HG03354 (cell line): ENCODE measurements around the gene RNF17.

ENCODE experiments used
- ATAC-seq: cut with Tn5 transposase; IDR thresholded peaks from one replicate; pipeline ENCODE4 v1.9.1; 2021; ENCODE audit warnings: mild to moderate bottlenecking; ENCODE audit not compliant: unreplicated experiment, poor library complexity, severe bottlenecking

RNF17 gene, protein sequence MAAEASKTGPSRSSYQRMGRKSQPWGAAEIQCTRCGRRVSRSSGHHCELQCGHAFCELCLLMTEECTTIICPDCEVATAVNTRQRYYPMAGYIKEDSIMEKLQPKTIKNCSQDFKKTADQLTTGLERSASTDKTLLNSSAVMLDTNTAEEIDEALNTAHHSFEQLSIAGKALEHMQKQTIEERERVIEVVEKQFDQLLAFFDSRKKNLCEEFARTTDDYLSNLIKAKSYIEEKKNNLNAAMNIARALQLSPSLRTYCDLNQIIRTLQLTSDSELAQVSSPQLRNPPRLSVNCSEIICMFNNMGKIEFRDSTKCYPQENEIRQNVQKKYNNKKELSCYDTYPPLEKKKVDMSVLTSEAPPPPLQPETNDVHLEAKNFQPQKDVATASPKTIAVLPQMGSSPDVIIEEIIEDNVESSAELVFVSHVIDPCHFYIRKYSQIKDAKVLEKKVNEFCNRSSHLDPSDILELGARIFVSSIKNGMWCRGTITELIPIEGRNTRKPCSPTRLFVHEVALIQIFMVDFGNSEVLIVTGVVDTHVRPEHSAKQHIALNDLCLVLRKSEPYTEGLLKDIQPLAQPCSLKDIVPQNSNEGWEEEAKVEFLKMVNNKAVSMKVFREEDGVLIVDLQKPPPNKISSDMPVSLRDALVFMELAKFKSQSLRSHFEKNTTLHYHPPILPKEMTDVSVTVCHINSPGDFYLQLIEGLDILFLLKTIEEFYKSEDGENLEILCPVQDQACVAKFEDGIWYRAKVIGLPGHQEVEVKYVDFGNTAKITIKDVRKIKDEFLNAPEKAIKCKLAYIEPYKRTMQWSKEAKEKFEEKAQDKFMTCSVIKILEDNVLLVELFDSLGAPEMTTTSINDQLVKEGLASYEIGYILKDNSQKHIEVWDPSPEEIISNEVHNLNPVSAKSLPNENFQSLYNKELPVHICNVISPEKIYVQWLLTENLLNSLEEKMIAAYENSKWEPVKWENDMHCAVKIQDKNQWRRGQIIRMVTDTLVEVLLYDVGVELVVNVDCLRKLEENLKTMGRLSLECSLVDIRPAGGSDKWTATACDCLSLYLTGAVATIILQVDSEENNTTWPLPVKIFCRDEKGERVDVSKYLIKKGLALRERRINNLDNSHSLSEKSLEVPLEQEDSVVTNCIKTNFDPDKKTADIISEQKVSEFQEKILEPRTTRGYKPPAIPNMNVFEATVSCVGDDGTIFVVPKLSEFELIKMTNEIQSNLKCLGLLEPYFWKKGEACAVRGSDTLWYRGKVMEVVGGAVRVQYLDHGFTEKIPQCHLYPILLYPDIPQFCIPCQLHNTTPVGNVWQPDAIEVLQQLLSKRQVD (N-terminal part only)

GRCh38 chr13:24763596-24764275 is at the start of gene RNF17:
RNF17 (plus strand) TSS chr13:24764169; CDS start chr13:24764204, 35 bp downstream.
- no peak for ATAC-seq

DNA sequence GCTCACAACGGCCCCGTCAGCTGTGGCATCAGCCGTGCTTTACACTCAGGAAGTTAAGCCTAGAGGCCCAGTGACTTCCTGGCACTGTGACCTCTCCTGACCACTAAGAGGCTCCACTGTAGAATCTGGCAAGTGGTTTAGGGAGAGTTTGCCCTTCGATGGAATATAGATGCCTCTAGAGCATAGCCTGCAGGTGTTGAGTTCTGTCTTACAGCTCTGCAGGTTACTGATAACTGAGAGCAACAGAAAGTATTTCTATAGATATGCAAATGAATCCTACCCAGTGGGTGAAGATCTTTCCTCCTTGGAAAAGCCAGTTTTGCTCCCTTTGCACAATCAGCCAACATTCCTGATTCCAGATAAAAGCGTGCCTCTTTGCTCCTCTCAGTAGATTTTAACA is 48.0 kb upstream of the RNF17 start:
- no peak for ATAC-seq

- ATAC-seq = no peak
Observed at GRCh38 chr13:24716446-24716845, 47.5 kb upstream of the RNF17 start.

DNA sequence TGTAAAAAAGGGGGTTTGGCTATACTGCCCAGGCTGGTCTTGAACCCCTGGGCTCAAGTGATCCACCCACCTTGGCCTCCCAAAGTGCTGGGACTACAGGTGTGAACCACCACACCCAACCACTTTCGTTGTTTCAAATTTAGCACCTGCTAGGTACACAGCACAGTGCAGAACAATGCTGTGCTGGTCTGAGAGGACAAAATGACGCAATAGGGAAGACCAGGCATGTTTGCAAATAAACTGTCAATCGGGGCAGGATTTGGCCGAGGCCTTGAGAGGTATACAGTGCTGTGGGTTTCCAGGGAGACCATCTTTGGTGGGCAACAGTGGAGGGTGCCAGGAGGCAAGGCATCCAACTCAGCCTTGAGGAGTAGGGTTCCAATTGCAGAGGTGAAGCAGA is 46.8 kb upstream of the RNF17 start:
- no peak for ATAC-seq

DNA sequence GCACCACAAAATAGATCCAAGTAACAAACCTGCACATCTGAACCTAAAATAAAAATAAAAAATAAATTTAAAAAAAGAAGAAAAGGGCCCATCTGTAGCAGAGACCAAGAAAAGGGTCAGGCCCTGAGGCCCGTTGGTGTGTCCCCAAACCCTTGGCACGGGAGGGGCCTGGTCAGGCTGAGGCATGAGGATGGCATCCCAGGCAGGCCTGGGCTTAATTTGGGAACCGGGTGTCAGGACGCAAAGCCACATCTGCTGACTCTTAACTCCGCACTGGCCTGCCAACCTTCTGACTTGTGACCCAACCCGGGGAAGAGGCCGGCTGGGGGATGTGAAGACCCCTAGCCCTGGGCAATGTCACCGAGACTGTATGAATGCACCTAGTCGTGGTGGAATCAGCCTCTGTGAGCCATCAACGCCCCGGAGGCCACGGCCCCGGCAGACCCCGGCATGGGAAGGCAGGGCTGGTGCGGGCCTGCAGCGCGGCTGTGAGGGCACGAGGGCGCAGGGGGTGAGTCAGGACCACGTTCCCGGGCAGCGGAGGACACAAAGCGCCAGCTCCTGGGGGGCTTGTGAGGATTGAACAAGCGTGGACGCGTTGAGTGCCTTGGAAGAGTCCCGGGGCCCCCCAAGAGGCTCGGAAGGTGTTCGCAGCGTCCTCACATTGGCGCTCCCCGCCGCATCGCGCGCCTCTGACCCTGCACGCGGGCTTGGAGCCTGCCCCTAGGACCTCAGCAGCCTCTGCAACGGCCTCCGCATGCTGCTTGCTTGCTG is 45.6 kb upstream of the RNF17 start:
- no peak for ATAC-seq

DNA sequence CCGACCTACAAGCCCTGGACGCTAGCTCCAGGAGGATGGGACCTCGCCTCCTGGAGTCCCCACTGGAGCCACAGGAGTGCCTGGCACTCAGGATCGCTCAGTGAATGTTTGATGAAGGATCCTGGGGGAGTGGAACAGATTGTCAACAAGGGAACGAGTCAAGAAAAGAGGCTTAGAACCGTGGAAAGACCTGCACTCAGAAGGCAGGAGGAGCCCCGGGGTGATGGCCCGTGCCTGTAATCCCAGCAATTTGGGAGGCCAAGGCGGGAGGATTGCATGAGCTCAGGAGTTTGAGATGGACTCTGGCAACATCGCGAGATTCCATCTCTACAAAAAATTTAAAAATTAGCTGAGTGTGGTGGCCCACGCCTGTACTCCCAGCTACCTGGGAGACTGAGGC is 44.8 kb upstream of the RNF17 start:
- ATAC-seq = no peak

DNA sequence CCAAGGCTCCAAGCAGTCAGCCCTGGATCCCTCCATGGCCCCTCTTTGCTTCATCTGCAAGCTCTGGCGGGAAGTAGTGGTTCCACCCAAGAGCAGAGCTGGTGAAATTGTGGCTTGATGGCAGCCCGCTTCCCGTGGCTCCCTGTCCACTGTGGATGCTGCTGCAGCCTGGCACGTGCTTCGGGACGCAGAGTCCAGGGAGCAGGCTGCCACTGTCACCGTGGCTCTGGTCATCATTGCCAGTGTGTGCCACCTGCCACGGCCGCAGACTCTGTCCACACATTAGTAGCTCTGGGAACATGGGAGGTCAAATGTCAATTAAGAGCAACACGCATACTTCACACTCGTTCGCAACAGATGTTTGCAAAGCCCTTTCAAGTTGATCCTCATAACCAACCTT is 40.8 kb upstream of the RNF17 start:
- no peak for ATAC-seq

DNA sequence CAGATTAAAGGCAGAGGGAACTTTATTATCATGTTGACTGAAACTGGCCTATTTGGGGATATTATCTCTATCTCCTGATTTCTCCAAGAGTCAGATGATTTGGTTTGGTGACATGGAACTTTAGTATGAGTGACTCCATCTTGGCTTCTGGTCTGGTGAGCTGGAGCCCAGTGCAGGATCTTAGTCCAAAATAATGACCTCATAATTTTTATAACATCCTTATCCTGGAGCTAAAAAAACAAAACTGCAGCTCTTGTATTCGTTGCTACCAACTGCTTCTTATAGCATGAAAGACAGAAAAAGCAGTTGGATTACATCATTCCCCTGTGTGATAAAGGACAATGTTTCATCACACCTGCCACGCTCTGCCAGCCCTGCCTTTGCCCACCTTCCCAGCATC is 39.3 kb upstream of the RNF17 start:
- no peak for ATAC-seq

DNA sequence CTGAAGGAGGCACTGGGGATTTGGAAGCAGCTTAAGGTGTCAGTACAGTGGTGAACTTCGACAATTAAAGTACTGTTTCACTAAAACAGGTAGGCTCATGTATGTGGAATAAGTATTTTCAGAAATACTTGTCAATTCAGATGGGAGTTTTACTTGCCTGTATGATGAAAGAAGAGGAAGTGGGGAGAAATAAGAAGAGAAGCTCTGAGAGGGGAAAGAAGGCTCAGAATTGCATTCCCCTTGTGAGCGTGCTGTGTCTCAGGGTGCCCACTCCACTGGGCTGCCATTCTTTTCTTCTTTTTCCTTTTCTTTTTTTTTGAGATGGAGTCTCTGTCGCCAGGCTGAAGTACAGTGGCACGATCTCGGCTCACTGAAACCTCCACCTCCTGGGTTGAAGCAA is 38.6 kb upstream of the RNF17 start:
- no peak for ATAC-seq

- peak; percentile 93 for ATAC-seq
Observed at GRCh38 chr13:24727731-24728601, 36.0 kb upstream of the RNF17 start.

- ATAC-seq = peak; percentile 70
Observed at GRCh38 chr13:24730873-24731567, 32.9 kb upstream of the RNF17 start.

DNA sequence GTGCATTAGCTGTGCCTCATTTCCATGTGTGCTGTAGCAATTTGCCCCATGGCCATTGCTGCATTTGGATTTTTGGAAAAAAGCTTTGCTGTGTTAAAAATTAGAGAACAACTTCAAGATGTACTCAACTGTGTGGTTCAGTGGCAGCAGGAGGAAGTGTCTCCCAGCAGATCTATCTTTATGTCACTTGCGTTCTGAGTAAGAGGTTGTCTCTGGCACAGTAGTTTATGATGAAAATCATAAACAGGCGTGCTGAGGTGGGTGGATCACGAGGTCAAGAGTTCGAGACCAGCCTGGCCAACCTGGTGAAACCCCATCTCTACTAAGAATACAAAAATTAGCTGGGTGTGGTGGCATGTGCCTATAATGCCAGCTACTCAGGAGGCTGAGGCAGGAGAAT is 29.0 kb upstream of the RNF17 start:
- ATAC-seq = no peak

GRCh38 chr13:24737042-24737441 is 26.9 kb upstream of the RNF17 start:
- no peak for ATAC-seq

DNA sequence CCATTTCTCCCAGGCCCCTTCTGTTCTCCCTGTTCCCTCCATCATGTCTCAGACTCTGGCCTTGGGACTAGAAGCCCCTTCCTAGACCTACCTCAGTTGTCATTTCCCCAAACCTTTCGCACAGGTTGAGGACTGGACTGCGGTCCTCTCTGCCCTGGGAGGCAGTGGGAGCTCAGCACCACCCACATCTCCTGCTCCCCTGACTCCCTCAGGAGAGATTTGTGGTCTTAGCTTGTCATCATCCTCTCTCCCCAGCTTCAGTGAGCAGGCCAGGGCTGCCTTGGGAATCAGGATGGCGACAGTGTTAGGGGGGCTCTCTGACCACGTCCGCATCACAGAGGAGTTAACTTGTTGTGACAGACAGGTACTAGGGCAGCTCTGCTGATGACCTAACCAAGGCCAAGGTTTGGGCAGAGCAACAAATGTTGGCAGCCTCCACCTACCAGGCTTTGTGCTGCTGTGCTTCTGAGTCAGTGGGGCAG is 25.6 kb upstream of the RNF17 start:
- ATAC-seq = no peak

DNA sequence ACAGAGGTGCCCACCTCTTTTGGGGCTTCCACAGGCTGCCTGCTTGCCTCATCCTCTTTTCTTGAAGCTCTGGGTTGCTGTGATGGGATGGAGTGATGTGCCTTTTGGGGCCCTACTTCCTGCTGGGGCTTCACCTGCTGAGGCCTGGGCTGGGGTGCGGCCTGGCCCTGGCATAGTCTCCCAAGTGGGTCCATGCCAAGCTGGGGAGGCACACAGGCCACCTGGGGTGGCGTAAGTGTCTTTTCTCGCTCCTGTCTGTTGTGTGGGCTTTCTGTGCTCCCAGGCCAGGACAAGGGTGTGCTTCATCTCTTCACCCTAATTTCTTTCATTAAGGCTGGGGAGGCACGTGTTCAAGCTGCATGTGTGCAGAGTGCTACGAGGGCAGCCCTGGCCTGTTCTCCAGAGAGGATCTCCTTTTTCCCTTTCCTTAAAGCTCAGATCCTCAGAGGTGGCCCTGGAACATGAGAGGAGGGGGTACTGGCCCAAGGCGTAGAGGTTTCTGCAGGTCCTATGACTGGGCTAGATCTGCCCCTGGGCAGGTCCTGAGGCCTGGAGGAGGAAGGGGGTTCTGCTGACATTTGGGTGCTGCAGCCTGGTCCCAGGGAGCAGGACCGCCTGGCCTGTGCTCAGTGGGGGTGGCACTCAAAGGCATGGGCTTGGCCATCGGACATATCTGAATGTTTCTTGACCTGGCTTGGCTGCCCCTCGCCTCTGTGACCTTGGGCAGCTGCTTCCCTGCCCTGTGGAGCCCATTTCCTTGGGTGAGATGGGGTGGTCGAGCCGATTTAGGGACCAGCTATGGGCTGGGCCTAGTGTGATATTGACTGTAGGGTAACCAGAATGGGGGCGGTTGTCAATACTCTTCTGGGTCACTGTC is 23.7 kb upstream of the RNF17 start:
- no peak for ATAC-seq

- ATAC-seq = no peak
Observed at GRCh38 chr13:24741016-24741662, 22.8 kb upstream of the RNF17 start.
